Breast epithelium (tissue), 3 donors: Measurements from ENCODE around the gene MUC6.

Source experiments
- POLR2A ChIP-seq: fragments of 450-650 bp; IDR thresholded peaks from one replicate; pipeline ENCODE4 v1.6.1; 2016; ENCODE audit warnings: antibody characterized with exemption, mild to moderate bottlenecking, moderate library complexity
- POLR2AphosphoS5 ChIP-seq, 3 donors: sonication (generic); formaldehyde crosslinking; IDR thresholded peaks; one replicate each; pipeline ENCODE4 v1.6.1; 2017; ENCODE audit warnings: antibody characterized with exemption in 3 of 3

DNA sequence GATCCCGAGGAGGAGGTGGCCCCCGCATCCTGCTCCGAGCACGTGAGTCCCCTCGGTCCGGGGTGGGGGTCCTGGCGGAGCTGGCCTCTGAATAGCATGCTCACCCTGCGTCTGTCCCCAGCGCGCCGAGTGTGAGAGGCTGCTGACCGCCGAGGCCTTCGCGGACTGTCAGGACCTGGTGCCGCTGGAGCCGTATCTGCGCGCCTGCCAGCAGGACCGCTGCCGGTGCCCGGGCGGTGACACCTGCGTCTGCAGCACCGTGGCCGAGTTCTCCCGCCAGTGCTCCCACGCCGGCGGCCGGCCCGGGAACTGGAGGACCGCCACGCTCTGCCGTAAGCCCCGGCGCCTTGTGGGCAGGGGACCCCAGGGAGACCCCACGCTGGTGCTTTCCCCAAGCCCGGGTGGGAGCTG, 41.7 kb upstream of the MUC6 start:
- TF ChIP-seq POLR2A = no peak
- no peak for TF ChIP-seq POLR2AphosphoS5 (IDR thresholded peaks at IDR 0.05)
